ENCODE results near the gene EBF4. TPM values are rescaled to one million over a fixed set of nuclear protein-coding genes. Genes with fewer than 3 reads are reported as not detected.

Gene EBF4
- total RNA-seq, 1 experiment from 2014 or later: 2.7 TPM

DNA sequence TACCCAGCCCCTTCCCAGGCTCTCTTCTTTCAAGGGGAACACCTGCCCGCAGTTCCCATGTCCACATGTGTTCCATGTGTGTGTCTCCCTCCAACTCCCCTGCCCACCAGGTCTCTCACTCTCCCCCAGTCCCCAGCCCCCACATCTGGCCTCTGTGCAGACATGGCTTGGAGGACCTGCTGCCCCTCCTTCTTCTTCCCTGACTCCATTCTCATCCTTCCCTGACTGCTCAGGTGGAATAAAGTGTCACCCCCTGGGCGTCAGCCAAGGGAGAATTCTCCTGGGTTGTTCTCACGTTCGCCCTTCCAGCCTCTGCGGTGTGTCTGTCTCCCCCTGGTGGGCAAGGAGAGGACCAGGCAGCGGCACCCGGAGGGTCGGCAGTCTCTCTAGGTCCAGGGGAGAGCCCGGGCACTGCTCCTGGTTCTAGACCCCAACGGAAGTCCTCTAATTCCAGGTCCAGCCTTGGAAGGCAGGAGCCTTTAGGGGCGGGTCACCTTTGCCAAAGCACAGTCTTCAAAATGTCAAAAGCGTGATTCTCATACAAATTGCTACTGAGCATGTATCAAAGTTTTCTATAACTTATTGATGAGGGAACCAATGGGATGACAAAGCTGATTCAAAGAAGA, 50.5 kb downstream of the EBF4 start (continued):
- TF ChIP-seq, protein P1, sequence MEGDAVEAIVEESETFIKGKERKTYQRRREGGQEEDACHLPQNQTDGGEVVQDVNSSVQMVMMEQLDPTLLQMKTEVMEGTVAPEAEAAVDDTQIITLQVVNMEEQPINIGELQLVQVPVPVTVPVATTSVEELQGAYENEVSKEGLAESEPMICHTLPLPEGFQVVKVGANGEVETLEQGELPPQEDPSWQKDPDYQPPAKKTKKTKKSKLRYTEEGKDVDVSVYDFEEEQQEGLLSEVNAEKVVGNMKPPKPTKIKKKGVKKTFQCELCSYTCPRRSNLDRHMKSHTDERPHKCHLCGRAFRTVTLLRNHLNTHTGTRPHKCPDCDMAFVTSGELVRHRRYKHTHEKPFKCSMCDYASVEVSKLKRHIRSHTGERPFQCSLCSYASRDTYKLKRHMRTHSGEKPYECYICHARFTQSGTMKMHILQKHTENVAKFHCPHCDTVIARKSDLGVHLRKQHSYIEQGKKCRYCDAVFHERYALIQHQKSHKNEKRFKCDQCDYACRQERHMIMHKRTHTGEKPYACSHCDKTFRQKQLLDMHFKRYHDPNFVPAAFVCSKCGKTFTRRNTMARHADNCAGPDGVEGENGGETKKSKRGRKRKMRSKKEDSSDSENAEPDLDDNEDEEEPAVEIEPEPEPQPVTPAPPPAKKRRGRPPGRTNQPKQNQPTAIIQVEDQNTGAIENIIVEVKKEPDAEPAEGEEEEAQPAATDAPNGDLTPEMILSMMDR (IDR thresholded peaks at IDR 0.05): peak; percentile 75
- TF ChIP-seq ZNF317 (CRISPR knock-in tag; IDR thresholded peaks at IDR 0.05; ENCODE audit: borderline replicate concordance, low read depth): no peak
- no peak for TF ChIP-seq SMAD3 (CRISPR knock-in tag; IDR thresholded peaks at IDR 0.05; ENCODE audit: borderline replicate concordance)
- no peak for TF ChIP-seq STAT6 (CRISPR knock-in tag; conservative IDR thresholded peaks at IDR 0.05; ENCODE audit: low read depth)
- TF ChIP-seq NFATC4 (CRISPR knock-in tag; IDR thresholded peaks at IDR 0.05): no peak
- no peak for TF ChIP-seq ZNF416 (CRISPR knock-in tag; IDR thresholded peaks at IDR 0.05)
- TF ChIP-seq RORB (CRISPR knock-in tag; IDR thresholded peaks at IDR 0.05): no peak
- TF ChIP-seq ATF3 (CRISPR knock-in tag; conservative IDR thresholded peaks at IDR 0.05): no peak
- TF ChIP-seq RELA (CRISPR knock-in tag; IDR thresholded peaks at IDR 0.05; ENCODE audit: borderline replicate concordance): no peak
- TF ChIP-seq, protein P2, sequence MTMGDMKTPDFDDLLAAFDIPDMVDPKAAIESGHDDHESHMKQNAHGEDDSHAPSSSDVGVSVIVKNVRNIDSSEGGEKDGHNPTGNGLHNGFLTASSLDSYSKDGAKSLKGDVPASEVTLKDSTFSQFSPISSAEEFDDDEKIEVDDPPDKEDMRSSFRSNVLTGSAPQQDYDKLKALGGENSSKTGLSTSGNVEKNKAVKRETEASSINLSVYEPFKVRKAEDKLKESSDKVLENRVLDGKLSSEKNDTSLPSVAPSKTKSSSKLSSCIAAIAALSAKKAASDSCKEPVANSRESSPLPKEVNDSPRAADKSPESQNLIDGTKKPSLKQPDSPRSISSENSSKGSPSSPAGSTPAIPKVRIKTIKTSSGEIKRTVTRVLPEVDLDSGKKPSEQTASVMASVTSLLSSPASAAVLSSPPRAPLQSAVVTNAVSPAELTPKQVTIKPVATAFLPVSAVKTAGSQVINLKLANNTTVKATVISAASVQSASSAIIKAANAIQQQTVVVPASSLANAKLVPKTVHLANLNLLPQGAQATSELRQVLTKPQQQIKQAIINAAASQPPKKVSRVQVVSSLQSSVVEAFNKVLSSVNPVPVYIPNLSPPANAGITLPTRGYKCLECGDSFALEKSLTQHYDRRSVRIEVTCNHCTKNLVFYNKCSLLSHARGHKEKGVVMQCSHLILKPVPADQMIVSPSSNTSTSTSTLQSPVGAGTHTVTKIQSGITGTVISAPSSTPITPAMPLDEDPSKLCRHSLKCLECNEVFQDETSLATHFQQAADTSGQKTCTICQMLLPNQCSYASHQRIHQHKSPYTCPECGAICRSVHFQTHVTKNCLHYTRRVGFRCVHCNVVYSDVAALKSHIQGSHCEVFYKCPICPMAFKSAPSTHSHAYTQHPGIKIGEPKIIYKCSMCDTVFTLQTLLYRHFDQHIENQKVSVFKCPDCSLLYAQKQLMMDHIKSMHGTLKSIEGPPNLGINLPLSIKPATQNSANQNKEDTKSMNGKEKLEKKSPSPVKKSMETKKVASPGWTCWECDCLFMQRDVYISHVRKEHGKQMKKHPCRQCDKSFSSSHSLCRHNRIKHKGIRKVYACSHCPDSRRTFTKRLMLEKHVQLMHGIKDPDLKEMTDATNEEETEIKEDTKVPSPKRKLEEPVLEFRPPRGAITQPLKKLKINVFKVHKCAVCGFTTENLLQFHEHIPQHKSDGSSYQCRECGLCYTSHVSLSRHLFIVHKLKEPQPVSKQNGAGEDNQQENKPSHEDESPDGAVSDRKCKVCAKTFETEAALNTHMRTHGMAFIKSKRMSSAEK (CRISPR knock-in tag; IDR thresholded peaks at IDR 0.05; ENCODE audit: borderline replicate concordance): no peak
- peak; percentile 62 for TF ChIP-seq ZNF121 (CRISPR knock-in tag; IDR thresholded peaks at IDR 0.05)
- no peak for TF ChIP-seq NR2C2 (CRISPR knock-in tag; IDR thresholded peaks at IDR 0.05)
- TF ChIP-seq, protein P3, sequence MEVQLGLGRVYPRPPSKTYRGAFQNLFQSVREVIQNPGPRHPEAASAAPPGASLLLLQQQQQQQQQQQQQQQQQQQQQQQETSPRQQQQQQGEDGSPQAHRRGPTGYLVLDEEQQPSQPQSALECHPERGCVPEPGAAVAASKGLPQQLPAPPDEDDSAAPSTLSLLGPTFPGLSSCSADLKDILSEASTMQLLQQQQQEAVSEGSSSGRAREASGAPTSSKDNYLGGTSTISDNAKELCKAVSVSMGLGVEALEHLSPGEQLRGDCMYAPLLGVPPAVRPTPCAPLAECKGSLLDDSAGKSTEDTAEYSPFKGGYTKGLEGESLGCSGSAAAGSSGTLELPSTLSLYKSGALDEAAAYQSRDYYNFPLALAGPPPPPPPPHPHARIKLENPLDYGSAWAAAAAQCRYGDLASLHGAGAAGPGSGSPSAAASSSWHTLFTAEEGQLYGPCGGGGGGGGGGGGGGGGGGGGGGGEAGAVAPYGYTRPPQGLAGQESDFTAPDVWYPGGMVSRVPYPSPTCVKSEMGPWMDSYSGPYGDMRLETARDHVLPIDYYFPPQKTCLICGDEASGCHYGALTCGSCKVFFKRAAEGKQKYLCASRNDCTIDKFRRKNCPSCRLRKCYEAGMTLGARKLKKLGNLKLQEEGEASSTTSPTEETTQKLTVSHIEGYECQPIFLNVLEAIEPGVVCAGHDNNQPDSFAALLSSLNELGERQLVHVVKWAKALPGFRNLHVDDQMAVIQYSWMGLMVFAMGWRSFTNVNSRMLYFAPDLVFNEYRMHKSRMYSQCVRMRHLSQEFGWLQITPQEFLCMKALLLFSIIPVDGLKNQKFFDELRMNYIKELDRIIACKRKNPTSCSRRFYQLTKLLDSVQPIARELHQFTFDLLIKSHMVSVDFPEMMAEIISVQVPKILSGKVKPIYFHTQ (CRISPR knock-in tag; IDR thresholded peaks at IDR 0.05): no peak
- TF ChIP-seq ETV6 (CRISPR knock-in tag; IDR thresholded peaks at IDR 0.05): no peak
- TF ChIP-seq ATF1 (CRISPR knock-in tag; IDR thresholded peaks at IDR 0.05): no peak
- TF ChIP-seq FOXP4 (CRISPR knock-in tag; IDR thresholded peaks at IDR 0.05): 0 out of 2 replicates have a peak, but pooled peaks have one; percentile 37
- TF ChIP-seq ZNF219 (CRISPR knock-in tag; IDR thresholded peaks at IDR 0.05; ENCODE audit: borderline replicate concordance): no peak
- TF ChIP-seq, protein P4, sequence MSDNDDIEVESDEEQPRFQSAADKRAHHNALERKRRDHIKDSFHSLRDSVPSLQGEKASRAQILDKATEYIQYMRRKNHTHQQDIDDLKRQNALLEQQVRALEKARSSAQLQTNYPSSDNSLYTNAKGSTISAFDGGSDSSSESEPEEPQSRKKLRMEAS (CRISPR knock-in tag; IDR thresholded peaks at IDR 0.05): no peak
